Hematopoietic multipotent progenitor cell treated with erythropoietin and hydrocortisone succinate and interleukin-3 and kit ligand, for 6 days (in vitro differentiated cells): Measurements from ENCODE around the gene TMX2.
"Not testable (repeated sequence)": the region's sequence is repeated elsewhere in the genome, so short reads cannot be mapped to it uniquely, and the experiment has no call there.

Experiments used
- DNase-seq: peaks from one replicate; pipeline ENCODE4 v3.0.0-alpha.2; 2015

Gene TMX2, protein sequence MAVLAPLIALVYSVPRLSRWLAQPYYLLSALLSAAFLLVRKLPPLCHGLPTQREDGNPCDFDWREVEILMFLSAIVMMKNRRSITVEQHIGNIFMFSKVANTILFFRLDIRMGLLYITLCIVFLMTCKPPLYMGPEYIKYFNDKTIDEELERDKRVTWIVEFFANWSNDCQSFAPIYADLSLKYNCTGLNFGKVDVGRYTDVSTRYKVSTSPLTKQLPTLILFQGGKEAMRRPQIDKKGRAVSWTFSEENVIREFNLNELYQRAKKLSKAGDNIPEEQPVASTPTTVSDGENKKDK

GRCh38 chr11:57712256-57713150 is at the start of gene TMX2:
Gene TMX2 (plus strand): TSS chr11:57712593. CDS start chr11:57712619, 26 bp downstream.
- peak; percentile 100 for DNase-seq

DNA sequence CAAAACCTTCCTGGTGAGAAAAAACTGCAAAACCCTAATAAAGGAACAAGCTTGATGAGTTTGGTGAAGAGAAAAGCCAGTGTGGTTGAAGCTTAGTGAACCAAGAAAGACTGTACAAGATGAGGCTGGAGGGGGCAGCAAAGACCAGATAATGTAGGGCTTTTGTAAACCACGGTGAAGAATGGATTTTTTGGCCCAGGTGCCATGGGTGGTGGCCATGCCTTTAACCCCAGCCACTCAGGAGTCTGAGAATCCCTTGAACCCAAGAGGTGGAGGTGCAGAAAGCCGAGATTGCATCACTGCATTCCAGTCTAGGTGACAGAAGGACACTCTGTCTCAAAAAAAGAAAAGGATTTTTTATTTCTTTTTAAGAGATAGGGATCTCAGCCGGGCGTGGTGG is 49.5 kb upstream of the TMX2 start:
- peak; percentile 66 for DNase-seq

GRCh38 chr11:57663975-57664374 is 48.4 kb upstream of the TMX2 start:
- DNase-seq, result no peak

DNA sequence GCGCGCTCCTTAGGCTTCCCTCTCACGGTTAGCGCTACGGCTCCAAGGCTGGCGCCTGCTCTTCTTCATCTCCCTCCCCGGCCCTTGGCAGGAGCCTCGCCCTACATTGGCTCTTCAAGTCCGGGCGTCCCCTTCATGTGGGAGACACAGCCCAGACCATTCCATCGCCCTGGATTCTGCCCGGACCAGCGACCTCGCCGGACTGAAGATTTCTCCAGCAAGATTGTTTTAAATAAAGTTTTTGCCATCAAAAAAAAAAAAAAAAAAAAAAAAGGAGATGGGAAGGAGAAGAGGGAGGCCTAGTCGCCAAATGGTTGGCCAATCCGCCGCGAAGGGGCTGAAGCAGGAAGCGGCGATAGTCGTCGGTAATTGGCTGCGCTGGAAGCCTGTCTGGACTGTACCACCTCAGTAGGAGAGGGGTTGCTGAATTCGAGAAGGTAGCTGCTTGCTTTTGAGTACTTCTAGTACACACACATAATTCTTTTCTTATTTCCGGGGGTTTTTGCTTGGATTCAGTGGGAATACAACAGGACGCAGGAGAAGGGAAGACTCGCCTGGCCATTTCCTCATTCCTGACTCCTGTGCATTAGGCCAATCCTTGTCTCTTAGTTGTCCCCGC is 45.2 kb upstream of the TMX2 start:
- DNase-seq, result peak; percentile 99

DNA sequence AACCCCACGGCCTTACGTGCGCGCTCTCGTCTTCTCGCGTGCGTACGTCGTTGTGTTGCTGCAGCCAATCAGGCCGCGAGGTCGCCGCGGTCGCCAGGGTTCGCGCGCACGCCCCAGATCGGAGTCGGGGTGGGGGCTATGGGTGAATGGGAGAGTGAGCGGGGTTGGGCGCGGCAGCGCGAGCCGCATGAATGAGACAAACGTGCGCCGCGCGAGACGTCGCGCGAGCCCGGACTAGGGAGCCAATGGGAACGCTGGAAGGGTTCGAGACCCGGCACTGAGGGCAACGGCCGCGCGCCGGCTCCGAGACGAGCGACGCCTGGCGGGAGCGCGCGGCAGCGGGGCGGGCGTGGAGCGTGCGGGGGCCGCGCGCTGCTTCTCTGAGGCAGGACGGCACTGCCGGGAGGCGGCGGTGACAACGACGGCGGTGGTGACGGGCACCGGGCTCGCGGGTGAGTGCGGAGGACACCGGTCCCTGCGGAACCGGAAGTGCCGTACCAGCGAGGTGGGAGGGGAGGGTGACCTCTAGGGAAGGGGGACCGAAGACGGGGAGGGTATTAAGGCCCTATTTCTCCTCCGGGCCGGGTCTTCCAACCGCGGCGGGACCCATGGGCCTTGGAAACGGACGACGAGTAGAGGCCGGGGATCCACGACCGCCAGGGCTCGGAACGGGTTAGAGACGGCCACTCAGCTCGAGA is 44.5 kb upstream of the TMX2 start, which contains the start of gene ZDHHC5:
TSS of gene ZDHHC5 (plus strand) at position 379 of the 698 bp plus-strand sequence. CDS start 4,977 bp downstream, outside the sequence.
- peak; percentile 97 for DNase-seq

GRCh38 chr11:57668434-57668782 is 44.0 kb upstream of the TMX2 start:
- peak; percentile 43 for DNase-seq

GRCh38 chr11:57674251-57674650 is 38.1 kb upstream of the TMX2 start:
- DNase-seq, result no peak

DNA sequence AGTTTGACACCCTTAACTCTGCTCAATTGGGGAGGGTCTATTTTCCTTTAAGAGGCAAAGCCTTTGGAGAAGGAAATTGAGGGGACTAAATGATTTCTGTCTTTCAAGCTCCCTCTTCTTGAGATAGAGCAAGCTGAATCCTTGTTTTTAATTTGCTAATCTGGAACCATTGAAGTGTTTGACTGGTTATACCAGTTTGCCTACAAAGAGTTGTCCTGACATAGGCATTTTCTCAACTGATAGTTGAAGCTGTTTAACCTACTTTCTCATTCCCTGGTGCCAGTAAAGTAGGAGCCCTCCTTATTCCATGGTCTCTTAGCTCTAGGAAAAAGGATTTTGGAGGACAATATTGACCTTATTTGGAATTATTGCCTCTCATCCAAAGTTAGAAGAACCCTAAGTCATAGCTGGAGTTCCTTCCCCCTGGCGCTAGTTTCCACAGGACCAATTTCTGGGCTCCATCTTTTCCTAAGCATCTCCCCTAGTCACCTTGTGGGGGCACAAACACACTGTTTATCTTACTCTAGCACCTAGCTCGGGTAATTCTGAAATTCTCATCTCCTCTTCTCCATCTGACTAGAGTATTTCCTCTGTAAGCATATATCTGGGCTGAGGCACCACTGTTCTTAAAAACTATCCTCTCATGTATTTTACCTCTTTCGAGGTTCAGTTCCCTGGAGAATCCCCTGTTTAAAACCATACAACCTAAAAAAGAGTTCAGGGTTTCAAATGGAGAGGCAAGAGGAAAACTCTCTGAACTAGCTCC is 37.0 kb upstream of the TMX2 start:
- DNase-seq, result no peak

DNA sequence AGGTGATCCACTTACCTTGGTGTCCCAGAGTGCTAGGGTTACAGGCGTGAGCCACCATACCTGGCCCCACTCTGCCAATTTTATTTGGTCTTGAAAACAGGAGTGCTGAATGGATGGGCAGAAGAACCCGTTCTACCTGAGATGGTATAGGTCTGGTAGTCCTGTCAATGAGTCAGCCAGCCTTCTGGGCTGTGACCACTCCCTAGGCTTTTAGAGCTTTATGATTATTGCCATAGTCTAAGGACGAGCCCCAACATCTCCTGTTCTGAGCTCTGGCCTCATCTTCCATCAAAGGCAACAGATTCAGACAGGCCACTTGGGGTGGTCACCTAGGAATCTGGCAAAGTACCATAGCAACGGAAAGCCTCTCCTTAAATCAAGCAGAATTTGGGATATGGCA is 33.0 kb upstream of the TMX2 start:
- no peak for DNase-seq

GRCh38 chr11:57680552-57680874 is 31.9 kb upstream of the TMX2 start:
- DNase-seq, result no peak

DNA sequence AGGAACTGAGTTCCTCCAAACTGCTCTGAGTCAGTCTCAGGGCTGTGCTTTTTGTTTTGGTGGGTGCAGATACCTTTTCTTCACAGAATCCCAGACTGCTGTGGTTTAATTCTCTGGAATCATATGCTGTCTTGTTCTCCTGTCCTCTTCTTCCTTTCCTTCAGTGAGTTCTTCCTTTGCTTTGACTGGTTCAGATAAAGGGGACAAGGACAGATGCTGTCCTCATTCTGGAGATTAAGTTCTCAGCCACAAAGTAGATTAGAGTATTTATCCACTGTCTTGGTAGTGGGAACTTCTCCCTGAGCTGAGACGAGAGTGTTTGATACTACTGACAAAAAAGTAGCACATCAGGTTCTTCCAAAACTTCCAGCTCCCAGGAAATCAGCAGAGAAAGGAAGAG is 31.2 kb upstream of the TMX2 start:
- DNase-seq, result peak; percentile 37

GRCh38 chr11:57690474-57690873 is 21.9 kb upstream of the TMX2 start:
- not testable (repeated sequence) for DNase-seq

- no peak for DNase-seq
Observed at GRCh38 chr11:57698843-57699365, 13.5 kb upstream of the TMX2 start.

GRCh38 chr11:57699813-57700212 is 12.6 kb upstream of the TMX2 start:
- DNase-seq, result no peak

- DNase-seq, result no peak
Observed at GRCh38 chr11:57700425-57700824, 12.0 kb upstream of the TMX2 start.

DNA sequence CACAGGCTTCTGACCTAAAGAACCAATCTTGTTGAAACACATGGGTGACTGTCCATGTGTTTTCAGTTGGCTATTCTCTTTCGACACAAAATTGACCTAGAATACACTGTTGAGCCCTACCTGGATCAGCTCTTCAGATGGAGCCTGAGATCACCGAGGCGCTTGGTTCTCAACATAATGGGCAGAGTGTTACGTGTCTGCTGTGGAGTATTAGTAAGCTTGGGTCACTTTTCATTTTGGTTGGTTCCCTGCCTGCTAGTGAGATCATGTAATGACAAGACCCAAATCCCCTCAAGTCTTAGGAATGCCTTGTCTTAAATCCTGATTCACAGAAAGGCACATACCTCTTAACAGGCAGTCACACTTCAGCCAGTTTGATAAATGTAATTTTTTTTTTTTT is 9.1 kb upstream of the TMX2 start:
- DNase-seq, result no peak

GRCh38 chr11:57704932-57705331 is 7.5 kb upstream of the TMX2 start:
- no peak for DNase-seq

DNA sequence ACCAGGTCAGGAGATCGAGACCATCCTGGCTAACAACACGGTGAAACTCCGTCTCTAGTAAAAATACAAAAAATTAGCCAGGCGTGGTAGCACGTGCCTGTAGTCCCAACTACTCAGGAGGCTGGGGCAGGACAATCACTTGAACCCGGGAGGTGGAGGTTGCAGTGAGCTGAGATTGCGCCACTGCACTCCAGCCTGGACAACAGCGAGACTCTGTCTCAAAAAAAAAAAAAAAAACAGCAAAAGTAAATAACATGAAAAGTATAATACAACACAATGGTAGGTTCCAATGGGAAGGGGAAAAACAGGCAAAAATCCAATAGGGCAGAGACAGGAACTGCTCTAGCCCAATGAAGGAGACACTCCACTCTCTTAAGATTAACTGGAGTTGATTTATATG is 7.0 kb upstream of the TMX2 start:
- DNase-seq, result not testable (repeated sequence)

DNA sequence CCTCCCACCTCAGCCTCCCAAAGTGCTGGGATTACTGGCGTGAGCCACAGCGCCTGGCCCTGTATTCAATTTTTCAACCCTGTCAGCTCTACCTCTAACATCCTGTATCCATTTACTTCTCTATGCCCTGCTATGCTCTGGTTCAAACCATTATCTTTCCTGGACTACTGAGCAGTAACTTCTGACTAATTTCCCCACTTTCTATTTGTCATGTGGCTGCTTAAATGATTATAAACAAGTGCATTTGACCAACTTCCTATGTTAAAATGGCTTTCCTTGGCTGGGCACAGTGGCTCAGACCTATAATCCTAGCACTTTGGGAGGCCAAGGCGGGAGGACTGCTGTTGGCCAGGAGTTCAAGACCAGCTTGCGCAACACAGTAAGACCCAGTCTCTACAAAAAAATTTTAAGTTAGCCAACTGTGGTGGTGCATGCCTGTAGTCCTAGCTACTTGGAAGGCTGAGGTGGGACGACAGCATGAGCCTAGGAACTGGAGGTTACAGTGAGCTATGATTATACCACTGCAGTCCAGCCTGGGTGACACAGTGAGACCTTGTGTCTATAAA is 2.5 kb upstream of the TMX2 start:
- no peak for DNase-seq

GRCh38 chr11:57711414-57712255 is 758 bp upstream of the TMX2 start, which contains the start of gene MED19:
Gene MED19 (minus strand): TSS chr11:57712215. CDS start chr11:57712179, 36 bp downstream.
- DNase-seq, result peak; percentile 91

GRCh38 chr11:57713835-57714234 is 1.4 kb downstream of the TMX2 start:
- peak; percentile 57 for DNase-seq
